Measurements from ENCODE around the gene PTPRN2. TPM values are rescaled to one million over a fixed set of nuclear protein-coding genes. Genes with fewer than 3 reads are reported as not detected.
"Not testable (repeated sequence)": the region's sequence is repeated elsewhere in the genome, so short reads cannot be mapped to it uniquely, and the experiment has no call there.

Gene PTPRN2
- total RNA-seq, 1 donor from 2014 or later: 0.41 TPM

DNA sequence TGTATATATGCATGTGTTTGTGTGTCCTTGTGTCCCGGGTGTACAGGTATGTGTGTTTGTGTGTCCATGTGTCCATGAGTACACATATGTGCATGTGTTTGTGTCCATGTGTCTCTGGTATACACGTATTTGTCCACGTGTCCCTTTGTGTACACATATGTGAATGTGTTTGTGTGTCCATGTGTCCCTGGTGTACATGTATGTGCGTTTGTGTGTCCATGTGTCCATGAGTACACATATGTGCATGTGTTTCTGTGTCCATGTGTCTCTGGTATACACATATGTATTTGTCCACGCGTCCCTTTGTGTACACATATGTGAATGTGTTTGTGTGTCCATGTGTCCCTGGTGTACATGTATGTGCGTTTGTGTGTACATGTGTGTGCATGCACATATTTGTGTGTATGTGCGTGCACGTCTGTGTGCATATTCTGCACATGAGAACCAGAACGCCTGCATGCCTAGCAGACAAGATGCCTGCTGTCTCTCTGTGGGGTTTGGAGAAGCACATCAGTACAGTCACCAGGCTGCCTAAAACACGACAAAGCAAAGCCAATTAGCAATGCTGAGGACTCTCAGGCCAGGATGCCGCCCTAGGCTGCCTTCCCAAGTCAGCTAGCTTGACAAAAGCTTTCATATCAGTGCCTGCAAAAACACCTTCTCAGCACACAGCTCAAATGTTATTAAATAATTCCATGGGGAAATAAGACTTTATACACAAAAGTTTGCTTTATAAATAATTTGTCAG is 327.8 kb downstream of the PTPRN2 start:
- H3K4me3 Mint-ChIP-seq: no peak overlapping the region
- DNase-seq (ENCODE audit: low spot score): no peak
- no peaks in the 10 kb centered on the region for H3K27me3 Mint-ChIP-seq (ENCODE audit: insufficient read depth)
- peaks cover 14% of the 10 kb centered on the region for H3K9me3 Mint-ChIP-seq
- H3K36me3 Mint-ChIP-seq (ENCODE audit: low read depth): no peaks in the 10 kb centered on the region
- intact Hi-C loops (cut with micrococcal nuclease): no loop called here
- H3K4me1 Mint-ChIP-seq (ENCODE audit: low read depth): no peaks in the 10 kb centered on the region
- H3K27ac Mint-ChIP-seq: no peak overlapping the region

DNA sequence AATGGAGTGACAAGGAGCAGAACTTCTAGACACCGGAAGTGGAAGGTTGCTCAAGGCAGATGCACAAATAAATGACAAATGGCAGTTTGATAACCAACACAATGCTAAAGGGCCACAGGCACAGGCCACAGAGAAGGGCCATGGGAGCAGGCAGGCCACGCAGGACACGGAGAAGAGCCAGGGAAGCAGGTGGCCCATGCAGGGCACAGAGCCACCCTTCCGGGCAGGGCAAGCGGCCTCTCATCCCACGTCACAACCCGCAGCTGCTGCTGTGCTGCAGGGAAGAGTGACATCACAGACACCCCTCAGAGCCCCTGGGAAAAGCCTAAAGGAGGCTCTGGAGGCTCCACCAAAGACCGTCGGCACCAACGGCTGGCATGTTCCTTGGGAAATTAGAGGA is 328.5 kb downstream of the PTPRN2 start:
- intact Hi-C loops (cut with micrococcal nuclease): no loop called here
- peaks cover 14% of the 10 kb centered on the region for H3K9me3 Mint-ChIP-seq

GRCh38 chr7:158258411-158259130 is 329.1 kb downstream of the PTPRN2 start:
- DNase-seq (ENCODE audit: low spot score): no peak
- no peaks in the 10 kb centered on the region for H3K4me1 Mint-ChIP-seq (ENCODE audit: low read depth)
- H3K9me3 Mint-ChIP-seq: peaks cover 14% of the 10 kb centered on the region
- H3K36me3 Mint-ChIP-seq (ENCODE audit: low read depth): no peaks in the 10 kb centered on the region
- H3K27ac Mint-ChIP-seq: no peak overlapping the region
- H3K4me3 Mint-ChIP-seq: no peak overlapping the region
- no peaks in the 10 kb centered on the region for H3K27me3 Mint-ChIP-seq (ENCODE audit: insufficient read depth)
- intact Hi-C loops (cut with micrococcal nuclease): no loop called here

More for the DNA sequence above, 328.5 kb downstream of the PTPRN2 start:
- Mint-ChIP-seq H3K4me1 (ENCODE audit: low read depth) (no peaks in the 10 kb centered on the region), H3K27me3 (ENCODE audit: insufficient read depth) (no peaks in the 10 kb centered on the region), H3K36me3 (ENCODE audit: low read depth) (no peaks in the 10 kb centered on the region), H3K27ac (no peak overlapping the region), H3K4me3 (no peak overlapping the region)
- DNase-seq (ENCODE audit: low spot score): no peak

DNA sequence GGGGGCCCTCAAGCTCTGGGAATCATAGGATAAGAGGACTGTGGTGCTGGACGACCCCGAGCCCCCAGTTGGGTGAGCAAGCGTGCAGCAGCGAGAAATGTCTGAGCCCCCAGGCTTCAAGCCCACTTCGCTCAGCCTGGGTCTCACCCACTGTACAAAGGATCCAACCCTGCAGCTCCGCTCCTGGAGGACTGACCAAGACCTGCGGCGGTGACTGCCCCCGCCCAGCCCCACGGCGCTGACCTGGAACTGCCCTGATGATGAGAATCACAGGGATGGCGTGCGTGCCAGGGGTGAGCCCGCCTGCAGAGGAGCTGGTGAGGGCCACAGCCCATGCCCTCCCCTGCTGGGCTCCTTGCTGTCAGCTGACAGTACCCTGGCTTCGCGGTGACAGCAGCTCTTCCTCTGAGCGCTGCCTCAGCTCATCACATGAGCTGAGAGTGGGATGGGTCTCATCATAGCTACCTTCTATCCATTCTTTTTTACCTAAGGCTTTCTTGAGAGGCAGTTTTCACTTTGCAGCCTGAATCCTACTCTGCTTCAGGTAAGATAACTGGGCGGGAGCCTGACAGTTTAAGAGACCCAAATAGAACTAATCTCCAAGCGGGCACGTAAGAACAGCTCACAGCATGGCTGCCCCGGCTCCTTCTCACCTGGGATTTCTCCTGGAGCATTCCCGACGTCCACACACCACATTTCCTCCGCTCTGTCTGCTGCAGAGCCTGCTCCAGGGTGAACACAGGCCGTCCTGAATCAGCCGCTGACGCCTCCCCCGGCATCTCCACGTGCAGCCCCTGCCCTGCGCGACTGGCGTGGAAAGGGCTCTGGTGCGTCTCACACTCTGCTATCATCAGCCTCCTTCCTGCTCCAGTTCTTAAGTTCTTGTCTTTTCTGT is 329.9 kb downstream of the PTPRN2 start:
- Mint-ChIP-seq H3K27ac (no peak overlapping the region), H3K4me1 (ENCODE audit: low read depth) (no peaks in the 10 kb centered on the region), H3K4me3 (no peak overlapping the region), H3K9me3 (peaks cover 17% of the 10 kb centered on the region), H3K36me3 (ENCODE audit: low read depth) (no peaks in the 10 kb centered on the region), H3K27me3 (ENCODE audit: insufficient read depth) (no peaks in the 10 kb centered on the region)
- intact Hi-C loops (cut with micrococcal nuclease): no loop called here
- no peak for DNase-seq (ENCODE audit: low spot score)

DNA sequence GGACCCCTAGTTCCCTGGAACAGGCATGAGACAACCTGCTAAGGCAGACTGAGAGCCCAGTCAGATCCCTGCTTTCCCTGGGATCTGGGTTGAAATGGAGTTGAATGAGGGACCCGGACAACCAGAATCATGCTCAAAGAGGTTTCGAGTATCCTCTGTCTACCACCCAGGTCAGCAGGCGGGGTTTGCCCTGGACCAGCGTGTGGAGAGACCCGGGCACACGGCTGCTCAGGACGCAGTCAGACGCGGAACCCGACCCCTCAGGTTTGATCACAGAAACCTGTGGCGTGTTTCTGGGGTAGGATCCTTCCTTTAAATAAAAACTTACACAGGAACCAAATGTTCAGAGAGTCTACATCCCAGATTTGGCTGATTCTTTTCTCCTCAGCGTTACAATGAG is 330.6 kb downstream of the PTPRN2 start:
- intact Hi-C loops (cut with micrococcal nuclease): no loop called here
- Mint-ChIP-seq H3K27me3 (ENCODE audit: insufficient read depth) (no peaks in the 10 kb centered on the region), H3K4me1 (ENCODE audit: low read depth) (no peaks in the 10 kb centered on the region), H3K27ac (no peak overlapping the region), H3K36me3 (ENCODE audit: low read depth) (no peaks in the 10 kb centered on the region), H3K4me3 (no peak overlapping the region), H3K9me3 (peaks cover 17% of the 10 kb centered on the region)
- no peak for DNase-seq (ENCODE audit: low spot score)

GRCh38 chr7:158256091-158256816 is 331.4 kb downstream of the PTPRN2 start:
- Mint-ChIP-seq H3K4me1 (ENCODE audit: low read depth) (no peaks in the 10 kb centered on the region), H3K27ac (no peak overlapping the region), H3K4me3 (no peak overlapping the region), H3K36me3 (ENCODE audit: low read depth) (no peaks in the 10 kb centered on the region), H3K9me3 (peaks cover 20% of the 10 kb centered on the region), H3K27me3 (ENCODE audit: insufficient read depth) (no peaks in the 10 kb centered on the region)
- intact Hi-C loops (cut with micrococcal nuclease): no loop called here
- DNase-seq (ENCODE audit: low spot score): no peak

DNA sequence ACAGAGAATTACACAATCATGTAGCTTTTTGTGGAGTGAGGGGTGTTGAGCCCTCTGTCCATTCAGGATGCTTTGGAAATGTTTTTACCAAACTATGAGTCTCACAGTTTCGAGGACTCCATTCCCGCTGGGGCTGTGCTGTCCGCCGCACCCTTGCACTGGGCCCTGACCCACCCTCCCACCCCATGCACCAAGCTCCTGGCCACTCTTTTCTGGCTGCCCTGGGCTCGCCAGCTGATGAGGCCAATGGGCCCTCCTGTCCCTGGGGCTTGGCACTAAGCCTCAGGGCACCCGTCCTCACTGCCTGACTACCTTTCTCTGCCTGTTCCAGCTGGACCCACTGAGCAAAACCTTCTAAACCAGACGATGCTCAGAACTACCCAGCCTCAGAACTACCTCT is 332.1 kb downstream of the PTPRN2 start:
- Mint-ChIP-seq H3K4me3 (no peak overlapping the region), H3K9me3 (peaks cover 27% of the 10 kb centered on the region)
- intact Hi-C loops (cut with micrococcal nuclease): no loop called here

DNA sequence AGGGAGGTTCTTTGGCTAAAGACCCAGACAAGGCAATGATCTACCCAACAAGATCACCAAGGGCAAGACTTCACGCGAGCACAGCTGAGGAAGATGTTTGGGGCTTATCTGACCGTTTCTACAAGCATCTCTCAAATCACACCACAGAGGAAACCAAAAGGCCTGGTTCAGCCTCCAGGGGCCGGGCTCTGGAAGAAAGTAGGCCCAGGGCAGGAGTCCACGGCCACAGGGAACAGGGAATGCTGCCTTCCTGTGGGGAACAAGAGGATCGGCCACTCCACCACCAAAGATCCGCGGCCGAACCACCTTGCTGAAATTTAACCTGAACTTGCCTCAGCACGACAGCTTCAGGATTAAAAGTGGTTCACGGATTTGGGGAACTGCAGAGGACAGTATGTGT is 332.5 kb downstream of the PTPRN2 start:
- no peak for DNase-seq (ENCODE audit: low spot score)
- Mint-ChIP-seq H3K27me3 (ENCODE audit: insufficient read depth) (no peaks in the 10 kb centered on the region), H3K4me3 (no peak overlapping the region), H3K36me3 (ENCODE audit: low read depth) (no peaks in the 10 kb centered on the region), H3K4me1 (ENCODE audit: low read depth) (no peaks in the 10 kb centered on the region), H3K9me3 (peaks cover 28% of the 10 kb centered on the region), H3K27ac (no peak overlapping the region)
- intact Hi-C loops (cut with micrococcal nuclease): no loop called here

More for the DNA sequence above, 332.1 kb downstream of the PTPRN2 start:
- Mint-ChIP-seq H3K36me3 (ENCODE audit: low read depth) (no peaks in the 10 kb centered on the region), H3K4me1 (ENCODE audit: low read depth) (no peaks in the 10 kb centered on the region), H3K27me3 (ENCODE audit: insufficient read depth) (no peaks in the 10 kb centered on the region), H3K27ac (no peak overlapping the region)
- DNase-seq (ENCODE audit: low spot score): no peak

GRCh38 chr7:158253670-158254045 is 334.0 kb downstream of the PTPRN2 start:
- H3K36me3 Mint-ChIP-seq (ENCODE audit: low read depth); H3K27ac Mint-ChIP-seq; DNase-seq (ENCODE audit: low spot score); H3K4me1 Mint-ChIP-seq (ENCODE audit: low read depth); H3K4me3 Mint-ChIP-seq; intact Hi-C loops (cut with micrococcal nuclease); H3K27me3 Mint-ChIP-seq (ENCODE audit: insufficient read depth): not testable (repeated sequence)
- peaks cover 21% of the 10 kb centered on the region for H3K9me3 Mint-ChIP-seq

GRCh38 chr7:158252837-158253669 is 334.6 kb downstream of the PTPRN2 start:
- intact Hi-C loops (cut with micrococcal nuclease): no loop called here
- Mint-ChIP-seq H3K27ac (no peak overlapping the region), H3K4me3 (no peak overlapping the region), H3K27me3 (ENCODE audit: insufficient read depth) (no peaks in the 10 kb centered on the region), H3K36me3 (ENCODE audit: low read depth) (no peaks in the 10 kb centered on the region), H3K9me3 (peaks cover 17% of the 10 kb centered on the region), H3K4me1 (ENCODE audit: low read depth) (no peaks in the 10 kb centered on the region)
- DNase-seq (ENCODE audit: low spot score): no peak

DNA sequence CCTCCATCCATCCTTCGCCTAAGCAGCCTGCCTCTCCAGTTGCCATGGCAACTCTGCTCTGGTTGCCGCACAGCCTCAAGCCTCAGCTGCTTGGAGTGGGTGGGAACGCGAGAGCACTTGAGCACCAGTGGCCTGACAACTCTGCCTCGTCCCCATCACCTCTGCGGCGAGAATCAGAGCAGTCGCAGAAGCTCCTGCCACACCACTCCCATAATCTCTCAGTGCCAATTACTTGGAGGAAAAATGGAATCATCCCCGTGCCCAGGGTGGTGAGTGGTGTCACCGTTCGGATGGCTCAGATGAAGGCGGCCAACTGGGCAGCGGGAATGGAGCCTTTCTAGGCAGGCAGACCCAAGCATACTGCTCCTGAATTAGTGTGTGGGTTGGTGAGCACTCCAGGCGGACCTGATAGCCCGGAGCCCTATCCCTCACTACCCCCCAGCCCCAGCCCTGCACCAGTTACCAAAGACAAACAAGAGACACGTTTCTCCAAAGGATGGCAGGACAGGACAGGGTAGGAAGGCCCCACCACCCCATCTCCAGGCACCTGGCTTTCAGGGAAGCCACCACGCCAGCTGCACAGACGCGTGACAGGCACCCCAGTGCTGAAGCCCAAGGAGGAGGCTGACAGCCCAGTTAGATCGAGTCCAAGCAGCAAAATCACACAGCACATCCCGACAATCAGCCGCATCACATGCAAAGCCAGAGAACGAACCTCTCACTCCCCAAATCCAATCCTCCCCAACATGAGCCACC is 335.4 kb downstream of the PTPRN2 start:
- no peak overlapping the region for H3K4me3 Mint-ChIP-seq
- H3K36me3 Mint-ChIP-seq (ENCODE audit: low read depth): no peaks in the 10 kb centered on the region
- no peaks in the 10 kb centered on the region for H3K4me1 Mint-ChIP-seq (ENCODE audit: low read depth)
- no peak overlapping the region for H3K27ac Mint-ChIP-seq
- no peak for DNase-seq (ENCODE audit: low spot score)
- intact Hi-C loops (cut with micrococcal nuclease): no loop called here
- H3K27me3 Mint-ChIP-seq (ENCODE audit: insufficient read depth): no peaks in the 10 kb centered on the region
- peaks cover 21% of the 10 kb centered on the region for H3K9me3 Mint-ChIP-seq

All from activated T-helper 1 cell treated with anti-CD3 and anti-CD28 coated beads, Interleukin-12 subunit alpha, Interleukin-12 subunit beta, Interleukin-2, Interleukin-4 antibody, amounts not matched to agents 30 ng/mL and 10 ng/mL and 1 ng/mL, durations not matched to agents 14 hours and 24 hours and 36 hours (primary cell).